A549 (cell line): ENCODE results near the gene KRTDAP. TPM values are rescaled to one million over a fixed set of nuclear protein-coding genes. Genes with fewer than 3 reads are reported as not detected.

Experiments
- ATAC-seq, 2 experiments: fragments of 200-7000 bp in 1 of 2; fragments of >200 bp in 1 of 2; cut with Nextera tagmentation in 1 of 2; cut with Tn5 transposase in 1 of 2; 3 replicates each; pipeline versions ENCODE4 v1.8.0 to v1.9.1; 2018 to 2020; ENCODE audit warnings: mild to moderate bottlenecking in 1 of 2, moderate library complexity in 1 of 2
- CTCF ChIA-PET: fragments of 300-600 bp; sonication (Branson Sonifier 250); formaldehyde crosslinking; extraction: SDS; loops from one replicate; lab custom pipeline; 2021; ENCODE audit warnings: antibody characterized with exemption, inconsistent platforms; lab: Yijun Ruan, JAX
- POLR2A ChIA-PET: fragments of 350-600 bp; formaldehyde crosslinking; extraction: SDS; loops from one replicate; lab custom pipeline; 2021; ENCODE audit warnings: antibody characterized with exemption, inconsistent platforms; lab: Yijun Ruan, JAX
- DNase-seq, 2 experiments: peaks; one replicate each; pipeline versions ENCODE4 v3.0.0 to v3.0.0-alpha.2; 2011 to 2016; ENCODE audit warnings: low read depth in 1 of 2, low spot score in 1 of 2
- FAIRE-seq: peaks from 2 replicates; lab custom pipeline; 2011; peaks lifted over from hg19 to GRCh38; lab: Jason Lieb, UNC
- H3K27ac ChIP-seq, 2 experiments: fragments of >200 bp; sonication (Bioruptor Twin); formaldehyde crosslinking; 3 replicates each; pipeline ENCODE4 v1.5.1; 2016 to 2017
- H3K4me1 ChIP-seq: fragments of >200 bp; sonication (Bioruptor Twin); formaldehyde crosslinking; 3 replicates; pipeline ENCODE4 v1.6.1; 2016
- H3K4me2 ChIP-seq: fragments of >200 bp; sonication (Bioruptor Twin); formaldehyde crosslinking; 3 replicates; pipeline ENCODE4 v1.6.1; 2016
- H3K4me3 ChIP-seq: fragments of >200 bp; sonication (Bioruptor Twin); formaldehyde crosslinking; 3 replicates; pipeline ENCODE4 v1.5.1; 2016
- H3K9me3 ChIP-seq: fragments of >200 bp; sonication (Bioruptor Twin); formaldehyde crosslinking; 3 replicates; pipeline ENCODE4 v1.6.1; 2016
- ATOH8 ChIP-seq: fragments of 250-450 bp; sonication (Bioruptor Pico); IDR thresholded peaks from 2 replicates; pipeline ENCODE4 v1.5.0; 2020; ENCODE audit warnings: low read depth, mild to moderate bottlenecking, moderate library complexity
- BCL3 ChIP-seq: fragments of >200 bp; sonication (Bioruptor Twin); formaldehyde crosslinking; IDR thresholded peaks from 3 replicates; pipeline ENCODE4 v1.6.1; 2016
- BHLHE40 ChIP-seq: IDR thresholded peaks from 2 replicates; pipeline ENCODE4 v1.6.1; 2012; ENCODE audit warnings: low read depth, low read length, inconsistent platforms
- CBX8 ChIP-seq: fragments of 200-600 bp; sonication (generic); IDR thresholded peaks from 2 replicates; pipeline ENCODE4 v1.6.1; 2016
- CEBPB ChIP-seq, 2 experiments: fragments of >200 bp in 1 of 2; sonication (Bioruptor Twin) in 1 of 2; formaldehyde crosslinking in 1 of 2; IDR thresholded peaks; 2 replicates each; pipeline ENCODE4 v1.6.1; 2012 to 2016
- CHD4 ChIP-seq: fragments of 200-600 bp; sonication (generic); IDR thresholded peaks from 2 replicates; pipeline ENCODE4 v1.6.1; 2016; ENCODE audit warnings: antibody characterized with exemption, mild to moderate bottlenecking, borderline replicate concordance
- E2F6 ChIP-seq: IDR thresholded peaks from 2 replicates; pipeline ENCODE4 v1.6.1; 2012; ENCODE audit warnings: low read depth, borderline replicate concordance
- EHF ChIP-seq: fragments of 250-450 bp; sonication (Bioruptor Pico); IDR thresholded peaks from 2 replicates; pipeline ENCODE4 v1.5.0; 2020; ENCODE audit warnings: mild to moderate bottlenecking
- EHMT2 ChIP-seq: fragments of 200-600 bp; sonication (generic); IDR thresholded peaks from 2 replicates; pipeline ENCODE4 v1.6.1; 2016; ENCODE audit warnings: antibody characterized with exemption, low read depth, mild to moderate bottlenecking, moderate library complexity
- ESRRA ChIP-seq: fragments of 150-350 bp; IDR thresholded peaks from 2 replicates; pipeline ENCODE4 v1.6.1; 2014; ENCODE audit warnings: mild to moderate bottlenecking, low read length, borderline replicate concordance
- FOSB ChIP-seq: fragments of 250-450 bp; sonication (Bioruptor Pico); IDR thresholded peaks from 2 replicates; pipeline ENCODE4 v1.5.0; 2020; ENCODE audit warnings: mild to moderate bottlenecking, moderate library complexity
- HDAC2 ChIP-seq: fragments of 200-600 bp; sonication (generic); IDR thresholded peaks from 2 replicates; pipeline ENCODE4 v1.6.1; 2016
- HEYL ChIP-seq: fragments of 250-450 bp; sonication (Bioruptor Pico); IDR thresholded peaks from 2 replicates; pipeline ENCODE4 v1.8.0; 2021; ENCODE audit warnings: mild to moderate bottlenecking, moderate library complexity
- HOXA7 ChIP-seq: fragments of 250-450 bp; sonication (Bioruptor Pico); IDR thresholded peaks from 2 replicates; pipeline ENCODE4 v1.5.0; 2020; ENCODE audit warnings: mild to moderate bottlenecking, moderate library complexity
- HOXB13 ChIP-seq: fragments of 250-450 bp; sonication (Bioruptor Pico); IDR thresholded peaks from 2 replicates; pipeline ENCODE4 v1.5.0; 2020; ENCODE audit warnings: low read depth, mild to moderate bottlenecking, moderate library complexity
- HOXB5 ChIP-seq: fragments of 250-450 bp; sonication (Bioruptor Pico); IDR thresholded peaks from 2 replicates; pipeline ENCODE4 v1.5.0; 2020; ENCODE audit warnings: mild to moderate bottlenecking, moderate library complexity
- NFE2L2 ChIP-seq: fragments of 150-350 bp; conservative IDR thresholded peaks from 2 replicates; pipeline ENCODE4 v1.6.1; 2014; ENCODE audit warnings: low read length
- NR3C1 ChIP-seq: fragments of >200 bp; sonication (Bioruptor Twin); formaldehyde crosslinking; IDR thresholded peaks from 3 replicates; pipeline ENCODE4 v1.6.1; 2017
- PHF8 ChIP-seq: fragments of 200-600 bp; sonication (generic); IDR thresholded peaks from 2 replicates; pipeline ENCODE4 v1.6.1; 2016; ENCODE audit warnings: low read depth, mild to moderate bottlenecking, antibody characterized with exemption, moderate library complexity, borderline replicate concordance
- POLR2A ChIP-seq: IDR thresholded peaks from 2 replicates; pipeline ENCODE4 v1.6.1; 2012; ENCODE audit warnings: mild to moderate bottlenecking, low read length
- RARB ChIP-seq: fragments of 250-450 bp; sonication (Bioruptor Pico); IDR thresholded peaks from 2 replicates; pipeline ENCODE4 v1.8.0; 2021; ENCODE audit warnings: mild to moderate bottlenecking, moderate library complexity
- RCOR1 ChIP-seq: fragments of 150-350 bp; IDR thresholded peaks from 2 replicates; pipeline ENCODE4 v1.6.1; 2014; ENCODE audit warnings: antibody characterized with exemption, low read length, low read depth
- REST ChIP-seq: fragments of 200-600 bp; sonication (generic); IDR thresholded peaks from 2 replicates; pipeline ENCODE4 v1.6.1; 2016; ENCODE audit warnings: antibody characterized with exemption, mild to moderate bottlenecking, moderate library complexity
- RFX5 ChIP-seq: fragments of 450-650 bp; IDR thresholded peaks from 2 replicates; pipeline ENCODE4 v1.7.1; 2014; ENCODE audit warnings: antibody characterized with exemption, mild to moderate bottlenecking, moderate library complexity
- RNF2 ChIP-seq: fragments of 200-600 bp; sonication (generic); IDR thresholded peaks from 2 replicates; pipeline ENCODE4 v1.6.1; 2016; ENCODE audit warnings: low read depth, mild to moderate bottlenecking, antibody characterized with exemption, moderate library complexity, borderline replicate concordance
- SMC3 ChIP-seq: fragments of >200 bp; sonication (Bioruptor Twin); formaldehyde crosslinking; IDR thresholded peaks from 3 replicates; pipeline ENCODE4 v1.6.1; 2018; ENCODE audit warnings: inconsistent platforms
- SREBF2 ChIP-seq: fragments of 450-650 bp; IDR thresholded peaks from 2 replicates; pipeline ENCODE4 v1.6.1; 2014; ENCODE audit warnings: mild to moderate bottlenecking, moderate library complexity
- TFCP2L1 ChIP-seq: fragments of 250-450 bp; sonication (Bioruptor Pico); IDR thresholded peaks from 2 replicates; pipeline ENCODE4 v1.5.0; 2021; ENCODE audit warnings: mild to moderate bottlenecking
- USF2 ChIP-seq: fragments of 450-650 bp; IDR thresholded peaks from 2 replicates; pipeline ENCODE4 v1.6.1; 2014; ENCODE audit warnings: antibody characterized with exemption
- ZC3H11A ChIP-seq: fragments of 450-650 bp; IDR thresholded peaks from 2 replicates; pipeline ENCODE4 v1.6.1; 2014; ENCODE audit warnings: antibody characterized with exemption, mild to moderate bottlenecking
- ZFP36 ChIP-seq: fragments of 450-650 bp; IDR thresholded peaks from 2 replicates; pipeline ENCODE4 v1.6.1; 2014; ENCODE audit warnings: borderline replicate concordance; ENCODE audit not compliant: partially characterized antibody
- WGBS: methylation state at CpG from one replicate; pipeline ENCODE4 v1.1.6; 2017; ENCODE audit errors: missing lambda C conversion rate; 5-methylcytosine and 5-hydroxymethylcytosine counted together
- polyA plus RNA-seq, 4 experiments: library from polyadenylated mRNA; depleted of rRNA in 3 of 4; stranded (reverse); fragments of >200 nt; fragmentation: RNase III in 1 of 4; extraction: RNeasy Plus Mini Kit Qiagen cat#74134 plus additional on column Dnase treatment in 1 of 4; gene quantifications; 2 replicates in 3 of 4; 3 replicates in 1 of 4; pipeline ENCODE4 v1.2.3, GENCODE V29; 2011 to 2017

KRTDAP gene
- polyA plus RNA-seq, 2 of the 4 experiments (the other 2 are of a cell fraction), result not detected

GRCh38 chr19:35517342-35517741, 27.1 kb upstream of the KRTDAP start:
- TF ChIP-seq RCOR1 (no peak), CEBPB (IDR thresholded peaks at IDR 0.05) (no peak), ZC3H11A (no peak), CHD4 (no peak), TFCP2L1 (CRISPR knock-in tag) (no peak), CBX8 (no peak), HOXB5 (CRISPR knock-in tag) (no peak), REST (no peak), NR3C1 (no peak), POLR2A (no peak), ESRRA (no peak), E2F6 (no peak), EHF (CRISPR knock-in tag) (no peak), HOXA7 (no peak), ATOH8 (no peak), PHF8 (no peak), RFX5 (no peak), NFE2L2 (no peak), RARB (CRISPR knock-in tag) (no peak)
- no peak for DNase-seq
- H3K4me2 ChIP-seq, result no peak overlapping the region
- no peak overlapping the region for H3K4me3 ChIP-seq
- WGBS, result 90% methylated on average over 2 of the region's 2 CpGs
- H3K4me1 ChIP-seq, result peaks cover 23% of the 10 kb centered on the region
- H3K9me3 ChIP-seq, result no peaks in the 10 kb centered on the region
- ChIA-PET CTCF (interaction anchor here (0.8 to 6.2 kb wide), 9 partner anchors 13 to 375 kb away, joined by 3 to 50 read pairs (median 5); no protein-coding TSS in a partner anchor), POLR2A (no interaction called here)
- FAIRE-seq, result no peak
- no peak overlapping the region for H3K27ac ChIP-seq
- ATAC-seq, result no peak

- ATAC-seq (no peak), FAIRE-seq (no peak)
These were observed 26.0 kb upstream of the KRTDAP start for GRCh38 chr19:35516310-35516709.

More at GRCh38 chr19:35516310-35516709, 26.0 kb upstream of the KRTDAP start:
- Histone ChIP-seq H3K4me3 (no peak overlapping the region), H3K27ac (no peak overlapping the region), H3K4me1 (peaks cover 23% of the 10 kb centered on the region), H3K9me3 (no peaks in the 10 kb centered on the region), H3K4me2 (no peak overlapping the region)
- CTCF ChIA-PET, result interaction anchor here (0.8 to 6.2 kb wide), 8 partner anchors 11 to 163 kb away, joined by 3 to 50 read pairs (median 8); no protein-coding TSS in a partner anchor
- DNase-seq, result no peak
- TF ChIP-seq HOXB13 (CRISPR knock-in tag) (no peak), BHLHE40 (no peak), HEYL (no peak), HOXB5 (CRISPR knock-in tag) (no peak), FOSB (CRISPR knock-in tag) (no peak), CEBPB (IDR thresholded peaks at IDR 0.05) (no peak), RNF2 (no peak), TFCP2L1 (CRISPR knock-in tag) (no peak), HOXA7 (no peak), ZC3H11A (no peak), ZFP36 (no peak), SREBF2 (no peak), USF2 (no peak), SMC3 (no peak), NFE2L2 (no peak), HDAC2 (no peak), EHMT2 (no peak), CHD4 (no peak), BCL3 (no peak)
- POLR2A ChIA-PET, result interaction anchor here (0.6 kb wide), 1 partner anchor 9 kb away, joined by 3 read pairs; no protein-coding TSS in a partner anchor
- WGBS, result 81% methylated on average over 3 of the region's 3 CpGs
